ENCODE measurements around the gene NFIA.
"Not testable (repeated sequence)": the region's sequence is repeated elsewhere in the genome, so short reads cannot be mapped to it uniquely, and the experiment has no call there.

Gene NFIA

DNA sequence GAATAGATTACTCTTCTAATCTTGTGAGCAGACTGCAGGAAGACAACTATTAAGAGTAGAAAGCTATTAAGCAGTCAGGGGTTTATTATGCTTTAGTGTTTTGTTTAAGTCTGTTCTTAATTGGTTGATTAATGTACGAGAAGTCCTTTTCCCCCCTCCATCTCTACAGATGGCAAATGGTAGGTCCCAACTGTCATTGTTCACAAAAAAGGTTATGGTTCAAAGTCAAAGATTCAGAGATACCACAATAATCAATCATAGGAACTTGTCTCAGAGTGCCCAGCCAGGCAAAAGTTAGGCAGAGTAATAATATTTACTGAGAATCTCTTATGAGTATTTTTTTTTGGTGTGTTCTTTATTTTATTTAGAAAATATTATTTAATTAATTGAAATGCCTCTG is 26.8 kb downstream of the NFIA start:
- DNase-seq, result no peak

- DNase-seq, result no peak
These were observed 27.5 kb downstream of the NFIA start for GRCh38 chr1:61109910-61110309.

DNA sequence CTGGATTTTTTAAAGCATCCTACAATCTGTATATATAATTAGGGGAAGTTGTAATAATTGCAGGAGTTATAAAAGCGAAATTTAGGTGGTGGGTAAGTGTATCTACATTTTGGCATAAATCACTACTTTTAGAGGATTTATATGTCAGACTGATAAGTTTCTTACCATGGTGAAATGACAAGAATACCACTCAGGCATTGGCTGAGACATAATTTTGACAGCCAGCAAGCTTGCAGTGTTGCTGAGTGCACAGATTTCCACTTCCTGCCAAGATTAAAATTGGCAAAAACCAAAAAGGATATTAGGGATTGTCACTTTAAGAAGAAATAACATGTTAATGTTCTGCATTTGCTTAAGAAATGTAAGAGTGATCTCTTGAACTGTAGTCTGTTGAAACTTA is 28.2 kb downstream of the NFIA start:
- DNase-seq, result no peak

- DNase-seq, result no peak
These were observed 29.0 kb downstream of the NFIA start for GRCh38 chr1:61111084-61112004.

DNA sequence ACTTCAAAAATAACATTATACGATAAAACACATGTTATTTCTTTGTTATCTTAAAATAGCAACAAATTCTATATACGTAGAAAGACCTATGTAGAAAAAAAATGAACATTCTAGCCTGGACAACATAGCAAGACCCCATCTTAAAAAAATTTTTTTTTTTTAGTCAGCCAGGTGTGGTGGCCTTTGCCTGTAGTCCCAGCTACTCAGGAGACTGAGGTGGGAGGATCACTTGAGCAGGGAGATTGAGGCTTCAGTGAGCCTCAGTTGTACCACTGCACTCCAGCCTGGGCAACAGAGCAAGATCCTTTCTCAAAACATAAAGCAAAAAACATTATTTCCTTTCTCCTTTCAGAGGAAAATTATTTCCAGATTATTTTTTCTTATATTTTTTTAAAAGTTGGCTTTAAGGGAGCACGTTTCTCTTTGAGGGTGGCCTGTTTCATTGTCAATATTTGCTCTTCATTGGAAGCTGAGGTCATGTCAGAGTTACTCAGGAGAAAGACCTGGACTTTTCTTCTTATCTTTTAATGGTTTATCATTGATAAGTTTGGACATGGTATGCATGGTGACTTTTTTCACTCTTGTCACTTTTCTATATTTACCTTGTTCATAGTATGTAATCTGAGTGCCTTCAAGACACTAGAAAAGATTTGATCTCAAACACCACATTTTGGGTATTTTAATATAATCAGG is 32.0 kb downstream of the NFIA start:
- DNase-seq, result no peak

GRCh38 chr1:61115436-61115835 is 33.1 kb downstream of the NFIA start:
- DNase-seq, result no peak

- no peak for DNase-seq
These were observed 34.1 kb downstream of the NFIA start for GRCh38 chr1:61116421-61116820.

DNA sequence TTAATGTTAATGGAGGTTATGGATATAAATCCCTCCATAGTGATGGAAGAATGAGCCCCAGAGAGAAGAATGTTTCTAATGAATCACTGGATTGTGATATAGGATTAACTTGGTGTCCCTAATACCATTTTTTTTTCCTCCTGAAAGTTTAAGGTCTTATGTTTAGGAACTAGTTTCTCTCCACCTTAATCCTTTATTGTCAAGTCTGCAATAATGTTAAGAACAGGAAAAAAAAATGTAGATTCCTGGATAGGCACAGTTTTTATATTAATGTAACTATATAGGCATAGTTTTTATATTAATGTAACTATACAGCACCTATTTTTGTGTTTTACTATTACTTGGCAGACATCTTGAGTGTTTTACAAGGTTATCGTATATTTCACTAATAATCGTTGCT is 34.9 kb downstream of the NFIA start:
- no peak for DNase-seq

- no peak for DNase-seq
These were observed 36.7 kb downstream of the NFIA start for GRCh38 chr1:61119085-61119484.

- DNase-seq, result no peak
These were observed 38.0 kb downstream of the NFIA start for GRCh38 chr1:61120246-61120840.

DNA sequence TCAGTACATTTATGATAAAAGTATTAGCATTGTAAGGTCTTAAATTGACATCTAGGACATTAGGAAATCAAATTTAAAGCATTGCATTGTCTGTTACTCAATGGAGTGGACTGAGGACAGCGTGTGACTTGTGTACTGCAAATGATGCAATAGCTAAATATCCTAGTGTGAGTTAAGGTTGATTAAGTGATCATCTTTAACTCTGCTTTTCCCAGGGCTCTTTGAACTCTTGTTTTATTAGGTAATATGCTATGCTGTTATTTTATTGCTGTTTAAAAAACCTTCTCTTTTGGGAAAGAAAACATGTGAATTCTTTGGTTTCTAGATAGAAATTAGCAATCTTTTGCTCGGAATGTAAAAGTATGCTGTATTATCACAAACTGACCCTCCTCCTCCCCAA is 38.6 kb downstream of the NFIA start:
- no peak for DNase-seq

GRCh38 chr1:61121631-61122030 is 39.3 kb downstream of the NFIA start:
- DNase-seq, result no peak

DNA sequence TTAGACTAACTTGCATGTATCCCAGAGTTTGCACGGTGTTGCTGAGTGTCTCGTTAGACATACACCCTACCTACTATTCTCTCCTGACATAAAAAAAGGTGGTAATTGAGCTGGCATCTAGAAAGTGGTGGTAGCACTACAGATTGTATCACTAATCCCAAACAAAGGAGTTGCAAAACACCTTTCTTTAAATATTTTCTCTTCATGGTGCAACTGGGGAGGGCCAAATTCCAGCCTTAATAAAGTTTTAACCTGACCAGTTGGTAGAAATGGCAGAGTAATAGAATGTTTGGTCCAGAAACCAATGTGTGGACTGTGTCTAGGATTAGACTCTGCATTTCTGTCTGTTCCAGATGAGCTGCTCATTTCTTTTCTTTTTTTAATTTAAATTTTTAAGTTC is 40.0 kb downstream of the NFIA start:
- DNase-seq, result no peak

DNA sequence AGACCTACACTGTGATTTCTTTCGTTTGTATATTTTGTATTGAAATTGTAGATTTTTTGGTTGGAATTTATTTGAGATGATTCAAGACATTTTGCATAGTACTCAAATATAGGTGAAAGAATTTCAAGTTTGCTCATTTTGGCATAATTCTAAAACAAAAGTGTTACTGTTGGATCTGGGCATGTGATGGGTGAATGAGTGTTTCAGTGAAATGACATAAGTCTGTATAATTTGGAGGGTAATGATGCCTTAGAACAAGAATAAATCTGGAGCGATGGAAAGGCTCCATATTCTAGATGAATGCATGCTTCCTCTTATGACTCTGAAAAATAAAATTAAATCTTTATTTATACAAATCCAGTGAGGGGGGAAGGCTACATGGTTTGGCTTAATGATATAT is 41.0 kb downstream of the NFIA start:
- no peak for DNase-seq

GRCh38 chr1:61124078-61124477 is 41.7 kb downstream of the NFIA start:
- DNase-seq, result no peak

DNA sequence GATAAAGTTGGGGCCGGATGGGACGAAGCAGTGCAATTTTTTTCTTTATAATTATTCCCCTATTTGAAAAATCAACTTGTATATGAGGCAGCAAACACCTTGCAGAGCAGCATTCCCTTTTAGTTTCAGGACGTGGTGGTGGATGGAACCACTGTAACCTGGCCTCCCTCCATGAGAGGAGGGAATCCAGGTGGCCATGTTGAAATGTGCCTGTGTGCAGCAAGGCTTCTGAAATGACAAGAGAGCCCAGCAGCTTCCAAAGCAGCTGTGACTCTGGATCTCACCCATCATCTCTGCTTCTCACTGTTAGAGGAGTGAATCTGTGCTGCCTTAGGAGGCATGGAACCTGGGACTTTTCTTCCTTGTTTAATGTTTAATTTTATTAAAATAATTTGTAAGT is 42.3 kb downstream of the NFIA start:
- DNase-seq, result peak; percentile 52

DNA sequence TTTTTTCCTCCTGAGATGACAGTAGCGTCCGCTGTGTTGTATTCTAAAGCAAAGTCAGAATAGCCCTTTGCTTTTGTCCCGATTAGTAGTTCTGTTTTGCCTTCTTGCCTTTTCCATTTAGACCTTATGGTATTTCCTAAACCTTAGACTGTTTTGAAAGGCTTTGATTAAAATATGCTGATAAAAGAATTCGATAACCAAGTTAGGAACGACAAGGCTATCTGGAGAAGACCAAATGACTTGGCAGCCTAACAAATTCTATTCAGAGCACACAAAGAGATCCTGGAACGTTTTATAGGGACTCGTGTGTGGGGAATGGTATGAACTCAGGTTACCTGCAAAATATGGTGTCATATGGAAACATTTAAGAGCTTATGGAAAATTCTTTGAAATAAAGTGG is 42.9 kb downstream of the NFIA start:
- DNase-seq, result no peak

DNA sequence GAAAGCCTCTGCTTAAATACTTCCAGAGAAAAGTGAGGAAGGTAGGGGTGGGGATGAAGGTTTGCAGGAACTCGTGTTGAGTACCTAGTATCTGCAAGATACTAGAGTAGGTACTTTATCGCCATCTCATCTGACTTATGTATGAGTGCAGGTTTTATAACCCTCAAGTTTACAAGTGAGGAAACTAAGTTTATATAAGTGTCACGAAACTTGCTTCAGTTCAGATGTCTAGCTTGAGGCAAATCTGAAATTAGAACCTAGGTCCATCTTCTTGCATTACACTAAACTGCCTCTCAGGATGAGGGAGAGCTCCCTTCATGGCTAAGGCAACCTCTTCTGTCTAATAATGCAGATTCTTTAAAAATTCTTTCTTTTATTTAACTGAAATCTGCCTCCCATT is 43.5 kb downstream of the NFIA start:
- no peak for DNase-seq

DNA sequence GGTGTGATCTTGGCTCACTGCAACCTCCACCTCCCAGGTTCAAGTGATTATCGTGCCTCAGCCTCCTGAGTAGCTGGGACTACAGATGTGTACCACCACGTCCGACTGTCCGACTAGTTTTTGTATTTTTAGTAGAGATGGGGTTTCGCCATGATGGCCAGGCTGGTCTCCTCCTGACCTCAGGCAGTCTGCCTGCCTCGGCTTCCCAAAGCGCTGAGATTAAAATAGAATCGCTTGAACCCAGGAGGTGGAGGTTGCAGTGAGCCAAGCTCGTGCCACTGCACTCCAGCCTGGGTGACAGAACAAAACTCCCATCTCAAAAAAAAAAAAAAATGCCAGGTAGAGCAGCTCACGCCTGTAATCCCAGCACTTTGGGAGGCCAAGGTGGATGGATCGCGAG is 44.5 kb downstream of the NFIA start:
- not testable (repeated sequence) for DNase-seq

- DNase-seq, result no peak
These were observed 48.1 kb downstream of the NFIA start for GRCh38 chr1:61130338-61131000.

- DNase-seq, result no peak
These were observed 48.9 kb downstream of the NFIA start for GRCh38 chr1:61131248-61131647.

DNA sequence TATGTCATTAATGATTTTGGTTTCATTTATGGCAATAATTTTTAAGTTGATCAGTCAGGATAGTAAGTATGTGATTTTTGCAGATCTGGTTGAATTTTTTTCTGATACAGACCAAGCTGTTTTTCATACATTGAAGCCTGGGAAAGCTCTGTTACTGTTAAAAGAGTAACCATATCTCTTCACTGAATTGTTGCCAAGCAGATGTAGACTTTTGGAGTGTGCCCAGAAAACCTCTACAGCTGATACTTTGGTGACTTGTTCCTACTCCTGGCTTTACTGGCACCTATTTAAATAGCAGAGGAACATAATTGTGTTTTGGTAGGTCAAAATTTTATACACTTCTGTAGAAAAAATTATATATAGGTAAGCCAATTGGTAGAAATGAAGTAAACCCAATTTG is 49.4 kb downstream of the NFIA start:
- DNase-seq, result peak; percentile 57

GRCh38 chr1:61132176-61132638 is 49.8 kb downstream of the NFIA start:
- no peak for DNase-seq

Data from femur (tissue), 1 donor.